SU-DHL-6 (cell line): ENCODE results near the gene CD8B.

ENCODE experiments used
- H2AFZ ChIP-seq: fragments of 200-600 bp; sonication (generic); 2 replicates; pipeline ENCODE4 v1.6.1; 2014; ENCODE audit warnings: low read depth, mild to moderate bottlenecking, moderate library complexity, mixed read lengths, antibody characterized with exemption, low read length; ENCODE audit not compliant: severe bottlenecking
- H3F3A ChIP-seq: fragments of 200-600 bp; shearing (Covaris generic); 2 replicates; pipeline ENCODE4 v1.6.0; 2016; ENCODE audit warnings: antibody characterized with exemption, mild to moderate bottlenecking; ENCODE audit not compliant: insufficient read depth
- H3K27ac ChIP-seq: fragments of 200-600 bp; sonication (generic); 2 replicates; pipeline ENCODE4 v1.5.1; 2016; ENCODE audit warnings: low read depth, mild to moderate bottlenecking, low read length, moderate library complexity, mixed read lengths
- H3K27me3 ChIP-seq: fragments of 200-600 bp; sonication (generic), shearing (Covaris generic); 2 replicates; pipeline ENCODE4 v1.6.0; 2014; ENCODE audit warnings: mild to moderate bottlenecking, low read length
- H3K36me3 ChIP-seq: fragments of 200-600 bp; sonication (generic); 2 replicates; pipeline ENCODE4 v1.6.1; 2014; ENCODE audit warnings: mild to moderate bottlenecking, low read length, mixed read lengths
- H3K4me2 ChIP-seq: fragments of 300-600, 200-600 bp; shearing (Covaris generic), sonication (generic); 2 replicates; pipeline ENCODE4 v1.6.0; 2014; ENCODE audit warnings: low read length, low read depth, mild to moderate bottlenecking; ENCODE audit not compliant: poor library complexity, severe bottlenecking
- H3K4me3 ChIP-seq: fragments of 200-600 bp; sonication (generic); 2 replicates; pipeline ENCODE4 v1.5.1; 2014; ENCODE audit warnings: antibody characterized with exemption, low read length, mild to moderate bottlenecking, mixed read lengths; ENCODE audit not compliant: insufficient read depth, poor library complexity, severe bottlenecking
- H3K79me2 ChIP-seq: fragments of 200-600 bp; sonication (generic); 2 replicates; pipeline ENCODE4 v1.6.1; 2014; ENCODE audit warnings: mild to moderate bottlenecking, low read length, moderate library complexity; ENCODE audit not compliant: insufficient read depth
- H3K9ac ChIP-seq: fragments of 200-600 bp; sonication (generic); 2 replicates; pipeline ENCODE4 v1.7.0; 2014; ENCODE audit warnings: mild to moderate bottlenecking, low read length
- H3K9me2 ChIP-seq: fragments of 200-600 bp; sonication (generic); replicated peaks from 2 replicates; pipeline ENCODE4 v1.6.1; 2014; ENCODE audit warnings: low read length; ENCODE audit not compliant: insufficient read depth
- H3K9me3 ChIP-seq: fragments of 200-600 bp; sonication (generic); 2 replicates; pipeline ENCODE4 v1.6.1; 2014; ENCODE audit warnings: low read length, mixed read lengths; ENCODE audit not compliant: insufficient read depth
- H4K20me1 ChIP-seq: fragments of 200-600 bp; sonication (generic); 2 replicates; pipeline ENCODE4 v1.6.1; 2014; ENCODE audit warnings: low read depth, mild to moderate bottlenecking, antibody characterized with exemption, low read length, moderate library complexity, mixed read lengths
- CTCF ChIP-seq: fragments of 200-600 bp; sonication (generic); IDR thresholded peaks from one replicate; pipeline ENCODE4 v1.5.1; 2017; ENCODE audit warnings: antibody characterized with exemption, mild to moderate bottlenecking, low read length, moderate library complexity; ENCODE audit not compliant: insufficient read depth, poor library complexity, severe bottlenecking
- EZH2phosphoT487 ChIP-seq: fragments of 200-600 bp; sonication (generic), shearing (Covaris generic); conservative IDR thresholded peaks from 2 replicates; pipeline ENCODE4 v1.6.1; 2018; ENCODE audit warnings: mild to moderate bottlenecking, antibody characterized with exemption, low read length, moderate library complexity, mixed read lengths

CD8B gene

GRCh38 chr2:86807133-86807467 is 54.6 kb downstream of the CD8B start:
- Histone ChIP-seq H3F3A (no peaks in the 10 kb centered on the region), H2AFZ (peak overlapping the region; percentile 78), H3K9me3 (no peaks in the 10 kb centered on the region), H4K20me1 (no peaks in the 10 kb centered on the region), H3K9me2 (no peaks in the 10 kb centered on the region), H3K27ac (no peak overlapping the region), H3K79me2 (no peaks in the 10 kb centered on the region), H3K4me2 (peak overlapping the region; percentile 53), H3K27me3 (no peaks in the 10 kb centered on the region), H3K36me3 (no peaks in the 10 kb centered on the region), H3K4me3 (peak overlapping the region; percentile 29), H3K9ac (peak overlapping the region; percentile 26; the same call in 1 of the 2 replicates)
- TF ChIP-seq EZH2phosphoT487 (no peak), CTCF (no peak)

GRCh38 chr2:86806059-86806857 is 55.4 kb downstream of the CD8B start:
- Histone ChIP-seq H3F3A (no peaks in the 10 kb centered on the region), H3K27ac (no peak overlapping the region), H2AFZ (no peak overlapping the region), H3K79me2 (no peaks in the 10 kb centered on the region), H3K4me3 (no peak overlapping the region), H3K9ac (no peak overlapping the region), H3K36me3 (no peaks in the 10 kb centered on the region), H3K27me3 (no peaks in the 10 kb centered on the region), H3K4me2 (no peak overlapping the region), H4K20me1 (no peaks in the 10 kb centered on the region), H3K9me2 (no peaks in the 10 kb centered on the region), H3K9me3 (no peaks in the 10 kb centered on the region)
- TF ChIP-seq EZH2phosphoT487 (no peak), CTCF (no peak)

GRCh38 chr2:86800856-86801567 is 60.7 kb downstream of the CD8B start:
- no peaks in the 10 kb centered on the region for H3K79me2 ChIP-seq
- no peak for TF ChIP-seq EZH2phosphoT487
- no peak for TF ChIP-seq CTCF
- no peaks in the 10 kb centered on the region for H3K36me3 ChIP-seq

More at GRCh38 chr2:86800856-86801567, 60.7 kb downstream of the CD8B start:
- no peak overlapping the region for H3K4me2 ChIP-seq
- H3F3A ChIP-seq, result no peaks in the 10 kb centered on the region
- peaks cover 14% of the 10 kb centered on the region; the same call in 1 of the 2 replicates for H3K9me3 ChIP-seq
- no peaks in the 10 kb centered on the region for H4K20me1 ChIP-seq
- H3K9me2 ChIP-seq, result no peaks in the 10 kb centered on the region
- no peak overlapping the region for H2AFZ ChIP-seq
- no peaks in the 10 kb centered on the region for H3K27me3 ChIP-seq
- no peak overlapping the region for H3K9ac ChIP-seq
- no peak overlapping the region for H3K27ac ChIP-seq
- H3K4me3 ChIP-seq, result no peak overlapping the region
